CD14-positive monocyte (primary cell): Measurements from ENCODE around the gene MCF2L2. TPM values are rescaled to one million over a fixed set of nuclear protein-coding genes. Genes with fewer than 3 reads are reported as not detected.

ENCODE experiments used
- DNase-seq, 3 donors: peaks; one replicate each; pipeline ENCODE4 v3.0.0-alpha.2; 2011 to 2022
- H2AFZ ChIP-seq: 2 replicates; pipeline ENCODE4 v1.6.0; 2012; ENCODE audit warnings: mild to moderate bottlenecking, low read depth, low read length, inconsistent platforms; ENCODE audit not compliant: insufficient read depth, poor library complexity, severe bottlenecking
- H3K27ac ChIP-seq, 2 donors: 1 replicate in 1 of 2; 2 replicates in 1 of 2; pipeline ENCODE4 v1.5.1; 2012 to 2013; ENCODE audit warnings: low read length in 2 of 2, control low read depth in 1 of 2, inconsistent platforms in 1 of 2, low read depth in 1 of 2, mild to moderate bottlenecking in 1 of 2
- H3K27me3 ChIP-seq, 2 donors: one replicate each; pipeline versions ENCODE4 v1.6.0 to v1.6.1; 2011 to 2013; ENCODE audit warnings: low read length in 2 of 2; ENCODE audit not compliant: control insufficient read depth in 2 of 2, insufficient read depth in 2 of 2
- H3K36me3 ChIP-seq, 2 donors: replicated peaks in 1 of 2; 1 replicate in 1 of 2; 2 replicates in 1 of 2; pipeline versions ENCODE4 v1.5.1 to v1.6.1; 2012 to 2013; ENCODE audit warnings: low read length in 2 of 2, control low read depth in 1 of 2, inconsistent platforms in 1 of 2, mild to moderate bottlenecking in 1 of 2; ENCODE audit not compliant: insufficient read depth in 2 of 2, control insufficient read depth in 1 of 2
- H3K4me1 ChIP-seq, 2 donors: 1 replicate in 1 of 2; 2 replicates in 1 of 2; pipeline versions ENCODE4 v1.5.1 to v1.6.1; 2012 to 2013; ENCODE audit warnings: low read length in 2 of 2, control low read depth in 1 of 2, inconsistent platforms in 1 of 2, mild to moderate bottlenecking in 1 of 2, moderate library complexity in 1 of 2; ENCODE audit not compliant: insufficient read depth in 2 of 2, control insufficient read depth in 1 of 2
- H3K4me2 ChIP-seq: replicated peaks from 2 replicates; pipeline ENCODE3; 2012; ENCODE audit warnings: low read length, moderate library complexity, mild to moderate bottlenecking; ENCODE audit not compliant: poor library complexity, severe bottlenecking; ENCODE audit errors: extremely low read depth
- H3K4me3 ChIP-seq, 3 experiments: fragments of 200-600 bp in 1 of 3; sonication (generic) in 1 of 3; replicated peaks in 1 of 3; 1 replicate in 2 of 3; 2 replicates in 1 of 3; pipeline ENCODE4 v1.5.1; 2011 to 2013; ENCODE audit warnings: low read length in 3 of 3, mild to moderate bottlenecking in 3 of 3, control low read depth in 2 of 3, low read depth in 2 of 3, inconsistent platforms in 1 of 3, moderate library complexity in 1 of 3
- H3K79me2 ChIP-seq: 2 replicates; pipeline ENCODE4 v1.6.0; 2012; ENCODE audit warnings: mild to moderate bottlenecking, control low read depth, inconsistent platforms, low read length, moderate library complexity; ENCODE audit not compliant: insufficient read depth
- H3K9ac ChIP-seq: 2 replicates; pipeline ENCODE4 v1.6.0; 2017; ENCODE audit warnings: low read length, mild to moderate bottlenecking; ENCODE audit not compliant: insufficient read depth, poor library complexity, severe bottlenecking
- H3K9me3 ChIP-seq, 2 donors: replicated peaks in 1 of 2; 1 replicate in 1 of 2; 2 replicates in 1 of 2; pipeline versions ENCODE4 v1.5.1 to v1.6.1; 2012 to 2013; ENCODE audit warnings: low read length in 2 of 2, control low read depth in 1 of 2; ENCODE audit not compliant: control insufficient read depth in 1 of 2, insufficient read depth in 1 of 2
- H4K20me1 ChIP-seq: 2 replicates; pipeline ENCODE4 v1.6.0; 2012; ENCODE audit warnings: mild to moderate bottlenecking, low read length, control low read depth, moderate library complexity; ENCODE audit not compliant: insufficient read depth
- H3K27ac Mint-ChIP-seq, 7 donors: one replicate each; pipeline ENCODE4 v1.8.0; 2020; ENCODE audit warnings: mild to moderate bottlenecking in 7 of 7, mixed read lengths in 7 of 7, moderate library complexity in 6 of 7, inconsistent platforms in 2 of 7
- H3K27me3 Mint-ChIP-seq, 3 donors: one replicate each; pipeline ENCODE4 v1.8.0; 2021 to 2022; ENCODE audit warnings: low read depth in 3 of 3, mild to moderate bottlenecking in 3 of 3, mixed read lengths in 3 of 3, moderate library complexity in 3 of 3, inconsistent platforms in 1 of 3
- H3K36me3 Mint-ChIP-seq, 2 donors: one replicate each; pipeline ENCODE4 v1.8.0; 2020; ENCODE audit warnings: mixed read lengths in 2 of 2, inconsistent platforms in 1 of 2, mild to moderate bottlenecking in 1 of 2
- H3K4me1 Mint-ChIP-seq: one replicate; pipeline ENCODE4 v1.8.0; 2020; ENCODE audit warnings: mild to moderate bottlenecking, mixed read lengths
- H3K4me3 Mint-ChIP-seq, 2 donors: one replicate each; pipeline ENCODE4 v1.8.0; 2020; ENCODE audit warnings: mild to moderate bottlenecking in 2 of 2, mixed read lengths in 2 of 2, moderate library complexity in 1 of 2
- H3K9me3 Mint-ChIP-seq, 7 donors: one replicate each; pipeline ENCODE4 v1.8.0; 2020 to 2022; ENCODE audit warnings: mixed read lengths in 7 of 7, mild to moderate bottlenecking in 6 of 7, moderate library complexity in 6 of 7, inconsistent platforms in 2 of 7
- CTCF ChIP-seq: fragments of 200-600 bp; IDR thresholded peaks from one replicate; pipeline ENCODE4 v1.8.0; 2022; ENCODE audit warnings: antibody characterized with exemption, mild to moderate bottlenecking
- WGBS: methylation state at CpG from one replicate; pipeline ENCODE4 v1.1.5; 2013; ENCODE audit warnings: missing lambda C conversion rate; ENCODE audit not compliant: insufficient coverage; 5-methylcytosine and 5-hydroxymethylcytosine counted together
- intact Hi-C, 2 donors: fragments of 100-400 bp; cut with micrococcal nuclease; formaldehyde crosslinking; loops; one replicate each; pipeline versions ENCODE4 v1.15.0 to v1.15.1; 2023
- polyA plus RNA-seq, 3 donors: library from polyadenylated mRNA; depleted of rRNA in 1 of 3; unstranded in 2 of 3; stranded (reverse) in 1 of 3; fragments of 300-500 nt in 2 of 3; fragments of >200 nt in 1 of 3; fragmentation: Illumina TruSeq in 2 of 3; gene quantifications; 1 replicate in 2 of 3; 2 replicates in 1 of 3; pipeline ENCODE4 v1.2.3, GENCODE V29; 2012 to 2021

Gene MCF2L2
- polyA plus RNA-seq, 3 donors, result 0.01 to 0.13 TPM; not detected in 1

GRCh38 chr3:183253528-183254486 lies 174.6 kb downstream of the MCF2L2 start:
- no peaks in the 10 kb centered on the region for H3K27me3 ChIP-seq
- peaks cover 61% of the 10 kb centered on the region for H3K79me2 ChIP-seq
- H3K27ac Mint-ChIP-seq, result peak overlapping the region; percentile 86 to 97 (median 95)
- peaks cover 0 to 2% (median 0%) of the 10 kb centered on the region in 7 donors for H3K9me3 Mint-ChIP-seq
- peak overlapping the region; percentile 78 for H3K4me2 ChIP-seq
- H3K4me3 ChIP-seq, result peak overlapping the region; percentile 68 to 91 (median 69)
- peak overlapping the region; percentile 88 to 92 for H3K4me3 Mint-ChIP-seq
- peak overlapping the region; percentile 76 for H2AFZ ChIP-seq
- H3K27ac ChIP-seq, result peak overlapping the region; percentile 66 to 88
- peak; percentile 66 to 72 (median 66) for DNase-seq
- no peaks in the 10 kb centered on the region for H4K20me1 ChIP-seq
- no peaks in the 10 kb centered on the region for H3K36me3 ChIP-seq
- peaks cover 2 to 3% (median 2%) of the 10 kb centered on the region in 3 donors for H3K27me3 Mint-ChIP-seq
- WGBS, result under 1% methylated on average over 99 of the region's 111 CpGs
- peaks cover 23 to 33% of the 10 kb centered on the region in 2 donors for H3K4me1 ChIP-seq
- H3K9ac ChIP-seq, result peak overlapping the region; percentile 90
- H3K36me3 Mint-ChIP-seq, result peaks cover 5 to 14% of the 10 kb centered on the region in 2 donors
- no peaks in the 10 kb centered on the region for H3K9me3 ChIP-seq
- peaks cover 47% of the 10 kb centered on the region for H3K4me1 Mint-ChIP-seq
- intact Hi-C loops, result loop anchor here (2.0 to 10.0 kb wide), 6 partner anchors 33 to 131 kb away; no protein-coding TSS in a partner anchor
- TF ChIP-seq CTCF, result peak; percentile 18

GRCh38 chr3:183252973-183253527 lies 175.4 kb downstream of the MCF2L2 start, which contains the start of gene B3GNT5:
B3GNT5 (plus strand) TSS chr3:183253253; CDS start chr3:183269799, 16,546 bp downstream.
- Mint-ChIP-seq H3K36me3 (peaks cover 5 to 14% of the 10 kb centered on the region in 2 donors), H3K27me3 (peaks cover 2 to 3% (median 3%) of the 10 kb centered on the region in 3 donors), H3K4me1 (peaks cover 40% of the 10 kb centered on the region), H3K4me3 (peak within 1 kb of the TSS; percentile 88 to 92), H3K9me3 (peaks cover 0 to 2% (median 0%) of the 10 kb centered on the region in 7 donors), H3K27ac (peak within 1 kb of the TSS; percentile 86 to 97 (median 95))
- intact Hi-C loops, result loop anchor here (5.0 to 10.0 kb wide), 5 partner anchors 34 to 132 kb away; no protein-coding TSS in a partner anchor
- Histone ChIP-seq H3K4me3 (peak within 1 kb of the TSS; percentile 68 to 91 (median 69)), H3K27ac (peak within 1 kb of the TSS; percentile 66 to 88), H4K20me1 (no peaks in the 10 kb centered on the region), H3K36me3 (no peaks in the 10 kb centered on the region), H3K27me3 (no peaks in the 10 kb centered on the region), H3K4me1 (peaks cover 16 to 25% of the 10 kb centered on the region in 2 donors), H2AFZ (peak within 1 kb of the TSS; percentile 76), H3K4me2 (peak within 1 kb of the TSS; percentile 78), H3K9me3 (no peaks in the 10 kb centered on the region), H3K79me2 (peaks cover 53% of the 10 kb centered on the region), H3K9ac (peak within 1 kb of the TSS; percentile 90)
- DNase-seq, result peak in 2 of 3 donors; percentile 36 to 41
- WGBS, result 0% methylated on average over 38 of the region's 43 CpGs
- no peak for TF ChIP-seq CTCF
